Measurements from ENCODE around the gene SLC6A19.
"Not testable (repeated sequence)": the region's sequence is repeated elsewhere in the genome, so short reads cannot be mapped to it uniquely, and the experiment has no call there.

SLC6A19 gene

GRCh38 chr5:1201327-1202025, at the start of gene SLC6A19:
Gene SLC6A19 (plus strand): TSS chr5:1201595. CDS start chr5:1201651, 56 bp downstream.
- DNase-seq: peak; percentile 78

DNA sequence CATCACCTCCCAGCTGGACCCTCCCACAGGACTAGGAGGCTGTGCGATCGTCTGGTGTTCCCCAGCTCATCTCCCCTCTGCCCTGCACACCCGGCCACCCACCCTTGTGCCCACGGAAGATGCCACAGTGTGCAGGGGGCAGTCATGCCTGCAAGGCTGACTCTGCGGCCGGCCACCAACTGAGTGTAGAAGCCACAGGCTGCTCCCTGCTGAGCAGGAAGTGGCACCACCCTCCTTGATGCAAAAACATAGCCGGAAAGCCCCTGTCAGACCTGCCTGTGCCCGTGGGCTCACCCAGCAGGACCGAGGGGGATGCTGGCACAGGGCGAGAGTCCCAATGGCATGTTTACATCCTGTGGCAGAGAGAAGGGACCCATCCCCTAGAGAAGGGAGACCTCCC, 49.2 kb upstream of the SLC6A19 start:
- DNase-seq: peak; percentile 71

DNA sequence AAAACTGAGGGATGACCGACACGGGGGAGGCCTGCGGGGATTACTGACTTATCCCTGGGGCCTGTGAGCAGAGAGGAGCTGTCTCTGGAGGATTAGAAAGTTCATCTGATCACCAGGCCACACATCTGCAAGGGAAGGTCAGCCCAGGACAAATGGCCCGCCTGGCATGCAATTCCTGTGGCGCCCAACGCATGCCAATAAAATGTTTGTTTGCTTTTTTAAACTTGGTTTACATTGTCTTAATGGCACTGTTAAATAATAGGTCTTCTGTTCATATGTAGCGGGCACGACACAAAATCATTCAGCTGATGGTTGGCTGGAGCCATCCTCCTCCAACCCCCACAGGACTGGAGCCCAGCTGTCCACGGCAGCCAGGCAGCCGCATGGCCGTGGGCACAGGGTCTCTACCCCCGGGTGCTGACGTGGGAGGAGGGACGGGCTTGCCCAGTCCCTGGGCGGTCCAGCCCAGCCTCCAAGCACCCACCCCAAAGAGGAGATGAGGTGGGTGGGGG, 48.6 kb upstream of the SLC6A19 start:
- peak; percentile 82 for DNase-seq

DNA sequence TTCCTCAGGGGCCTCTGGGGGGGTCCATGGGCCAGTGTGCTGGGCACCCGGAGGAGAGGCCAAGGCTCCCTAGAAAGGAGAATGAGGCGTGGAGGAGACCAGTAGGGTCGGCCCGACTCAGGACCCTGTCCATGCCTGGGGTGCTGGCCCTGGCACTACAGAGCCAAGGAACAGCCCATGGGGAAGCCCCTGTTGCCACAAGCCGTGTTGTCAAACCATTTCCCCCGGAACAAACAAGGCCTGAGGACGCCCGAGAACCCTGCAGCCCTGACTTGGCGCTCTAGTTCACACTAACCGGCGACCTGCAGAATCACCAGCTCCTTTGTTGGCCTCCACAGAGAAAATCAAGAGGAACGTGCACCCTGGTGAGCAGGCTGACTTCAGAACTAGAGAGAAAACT, 48.0 kb upstream of the SLC6A19 start:
- no peak for DNase-seq

DNA sequence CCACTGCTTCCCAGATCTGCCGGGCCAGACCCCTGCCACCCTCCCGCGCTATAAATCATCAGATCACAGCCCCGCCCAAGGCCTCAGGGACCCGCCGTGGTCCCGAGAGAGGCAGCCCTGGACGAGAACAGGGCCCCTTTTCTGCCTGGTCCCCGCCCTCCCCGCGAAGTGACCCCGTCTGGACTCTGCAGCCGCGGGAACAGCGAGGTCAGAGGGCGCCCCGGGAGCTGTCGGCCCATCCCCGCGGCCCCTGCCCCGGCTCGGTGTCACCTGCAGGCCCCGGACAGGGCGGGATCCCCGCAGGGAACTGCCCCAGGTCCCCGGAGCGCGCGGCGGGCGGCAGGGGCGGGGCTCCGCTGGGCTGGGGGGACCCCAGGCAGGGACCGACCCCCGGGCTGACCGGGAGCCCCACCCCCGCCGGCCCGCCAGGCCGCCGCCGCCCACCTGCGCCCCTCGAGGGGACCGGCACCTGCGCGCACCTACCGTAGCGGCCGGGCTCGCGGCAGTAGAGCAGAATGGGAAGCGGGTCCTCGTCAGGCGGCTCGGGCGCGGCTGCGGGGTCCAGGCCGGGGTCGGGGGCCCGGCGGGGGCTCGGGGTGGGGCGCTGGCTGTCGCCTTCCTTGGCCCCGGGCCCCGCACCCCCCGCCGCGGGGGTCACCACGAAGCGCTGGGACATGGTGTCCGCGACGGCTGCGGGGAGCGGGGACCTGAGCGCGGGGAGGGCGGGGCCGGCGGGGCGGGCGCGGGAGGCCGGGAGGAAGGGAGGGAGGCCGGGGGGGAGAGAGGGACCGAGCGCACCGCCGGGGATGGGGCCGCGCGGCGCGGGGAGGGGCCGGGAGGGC, 46.0 kb upstream of the SLC6A19 start:
- no peak for DNase-seq

GRCh38 chr5:1156033-1156753, 45.2 kb upstream of the SLC6A19 start:
- no peak for DNase-seq

DNA sequence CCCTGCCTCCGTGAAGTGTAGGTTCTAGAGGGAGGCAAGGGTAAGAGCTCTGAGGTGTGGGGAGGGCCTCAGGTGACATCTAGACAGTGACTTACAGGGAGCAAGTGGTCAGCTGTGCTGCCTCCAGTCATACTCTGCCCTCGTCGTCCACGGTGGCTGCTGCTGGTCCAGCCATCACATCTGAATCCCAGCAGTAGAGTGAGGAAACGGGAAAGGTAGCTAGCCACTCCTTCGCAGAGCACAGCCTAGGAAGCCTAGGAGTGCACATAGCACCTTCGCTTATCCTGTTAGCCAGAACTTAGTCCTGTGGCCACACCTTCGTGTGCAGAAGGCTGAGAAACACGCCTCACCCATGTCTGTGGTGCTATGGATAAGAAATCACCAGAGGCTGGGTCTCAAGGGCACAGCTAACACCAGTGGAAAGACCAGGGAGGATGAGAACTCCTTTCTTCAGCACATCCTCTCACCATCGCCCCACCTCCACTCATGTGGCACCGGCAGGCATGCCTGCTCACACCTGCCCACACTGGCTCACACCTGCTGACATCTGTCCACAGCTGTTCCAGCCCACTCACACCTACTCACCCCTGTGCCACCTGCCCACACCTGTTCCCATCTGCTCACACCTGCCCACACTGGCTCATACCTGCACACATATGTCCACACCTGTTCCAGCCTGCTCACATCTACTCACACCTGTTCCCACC, 44.5 kb upstream of the SLC6A19 start:
- no peak for DNase-seq

DNA sequence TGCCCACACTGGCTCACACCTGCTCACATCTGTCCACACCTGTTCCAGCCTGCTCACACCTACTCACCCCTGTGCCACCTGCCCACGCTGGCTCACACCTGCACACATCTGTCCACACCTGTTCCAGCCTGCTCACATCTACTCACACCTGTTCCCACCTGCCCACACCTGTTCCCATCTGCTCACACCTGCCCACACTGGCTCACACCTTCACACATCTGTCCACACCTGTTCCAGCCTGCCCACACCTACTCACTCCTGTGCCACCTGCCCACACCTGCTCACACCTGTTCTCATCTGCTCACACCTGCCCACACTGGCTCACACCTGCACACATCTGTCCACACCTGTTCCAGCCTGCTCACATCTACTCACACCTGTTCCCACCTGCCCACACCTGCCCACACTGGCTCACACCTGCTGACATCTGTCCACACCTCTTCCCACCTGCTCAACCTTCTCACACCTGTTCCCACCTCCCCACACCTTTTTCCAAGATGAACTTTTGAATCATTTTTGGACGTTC, 43.9 kb upstream of the SLC6A19 start:
- DNase-seq: not testable (repeated sequence)

DNA sequence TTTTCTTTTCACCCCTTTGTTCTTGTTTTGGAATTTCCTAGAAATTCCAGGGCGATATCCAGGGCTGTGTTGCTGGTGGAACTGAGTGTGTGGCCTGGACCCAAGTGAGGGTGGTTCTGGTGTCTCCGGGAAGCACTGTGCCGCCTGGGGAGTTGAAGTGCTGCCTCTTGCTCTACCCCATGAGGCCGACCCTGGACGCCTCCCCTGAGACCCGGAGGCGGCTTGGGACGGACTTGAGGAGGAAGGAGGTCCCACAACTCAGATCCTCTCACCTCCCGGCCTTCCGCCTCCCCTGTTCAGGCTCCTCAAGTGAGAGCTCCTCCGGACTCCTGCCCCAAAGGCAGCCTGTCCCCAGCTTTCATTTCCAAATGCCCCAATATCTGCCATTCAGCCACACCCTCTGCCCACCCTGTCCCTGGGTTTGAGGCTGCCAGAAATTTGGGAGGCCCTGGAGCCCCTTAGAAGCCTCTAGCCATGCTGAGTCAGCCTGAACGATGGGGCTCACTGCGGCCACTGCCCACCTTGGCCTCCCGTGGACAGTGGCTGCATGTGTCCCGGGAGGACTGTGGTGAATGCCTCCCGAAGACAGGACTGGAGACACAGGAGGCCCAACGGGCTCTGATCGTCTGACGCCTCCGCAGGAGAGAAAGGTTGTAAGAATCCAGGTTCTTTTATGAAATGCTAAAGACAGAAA, 42.6 kb upstream of the SLC6A19 start:
- no peak for DNase-seq

DNA sequence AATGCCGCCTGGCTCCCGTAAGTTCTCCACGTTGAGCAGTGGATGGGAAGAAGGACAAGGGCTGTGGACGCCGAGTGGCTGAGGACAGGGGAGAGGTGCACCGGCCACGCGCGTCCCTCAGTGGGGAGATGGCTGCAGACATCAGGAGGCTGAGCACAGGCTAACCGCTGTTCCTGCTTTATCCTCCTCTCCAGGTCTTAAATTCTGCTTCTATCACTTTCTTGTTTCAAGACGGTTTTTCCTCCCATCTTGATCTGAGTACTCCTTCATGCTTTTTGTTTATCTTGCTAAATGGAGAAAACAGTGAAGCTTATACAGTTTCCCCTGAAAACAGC, 42.1 kb upstream of the SLC6A19 start:
- no peak for DNase-seq

GRCh38 chr5:1159774-1160406, 41.5 kb upstream of the SLC6A19 start:
- no peak for DNase-seq

GRCh38 chr5:1161108-1161832, 40.1 kb upstream of the SLC6A19 start:
- no peak for DNase-seq

- no peak for DNase-seq
Observed at GRCh38 chr5:1161833-1162229, 39.6 kb upstream of the SLC6A19 start.

DNA sequence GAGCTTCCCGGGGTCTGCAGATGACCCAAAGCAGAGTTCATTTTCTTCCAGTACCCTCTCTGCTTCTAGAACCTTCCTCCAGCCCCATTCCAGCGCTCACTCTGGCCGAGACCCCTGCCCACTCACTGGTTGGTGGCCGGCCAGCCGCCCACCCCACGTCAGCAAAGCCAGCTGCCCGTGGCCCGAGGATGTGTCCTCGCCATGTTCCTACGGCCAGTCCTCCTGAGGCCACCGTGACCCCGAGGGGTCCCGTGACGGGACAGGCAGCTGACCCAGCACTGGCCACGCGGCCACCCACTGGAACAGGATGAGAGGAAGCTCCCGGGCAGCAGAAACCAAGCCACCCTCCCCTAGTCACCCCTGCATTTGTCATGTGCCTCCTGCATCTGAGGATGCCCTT, 39.1 kb upstream of the SLC6A19 start:
- no peak for DNase-seq

DNA sequence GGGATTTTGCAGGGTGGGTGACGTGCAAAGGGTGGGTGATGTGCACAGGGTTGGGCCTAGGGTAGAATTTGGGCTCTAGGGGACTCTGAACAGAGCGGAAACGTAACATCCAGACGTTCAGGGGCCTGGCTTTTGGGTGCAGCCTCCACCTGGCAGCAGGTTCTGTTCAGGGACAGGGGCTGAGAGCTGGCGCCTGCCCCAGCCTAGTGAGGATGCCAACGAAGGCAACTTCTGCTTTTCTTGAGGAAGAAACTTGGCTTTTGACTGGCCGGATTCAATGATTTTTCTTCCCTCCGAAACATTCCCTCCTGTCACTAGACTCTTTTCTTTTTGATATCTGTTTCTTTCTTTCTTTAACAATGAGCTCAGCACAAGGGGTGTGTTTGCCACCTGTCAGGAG, 38.6 kb upstream of the SLC6A19 start:
- no peak for DNase-seq

DNA sequence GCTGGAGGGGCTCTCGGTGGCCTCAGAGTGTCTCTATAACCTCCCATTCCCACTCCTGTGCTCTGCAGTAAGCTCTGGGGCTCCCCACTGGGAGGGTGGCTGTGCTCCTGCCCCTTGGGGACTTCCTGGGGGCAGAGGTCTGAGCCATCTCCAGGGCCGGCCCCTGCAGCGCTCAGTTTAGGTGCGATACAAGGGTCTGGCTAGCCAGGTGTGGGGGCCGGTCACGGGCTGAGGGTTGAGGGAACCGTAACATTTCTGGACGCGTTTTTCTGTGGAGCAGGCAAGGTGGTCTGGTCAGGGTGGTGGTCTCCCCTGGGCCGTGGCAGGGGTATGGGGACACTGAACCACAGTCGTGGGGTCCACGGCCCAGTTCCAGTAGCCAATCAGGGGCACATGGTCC, 38.0 kb upstream of the SLC6A19 start:
- DNase-seq: no peak

DNA sequence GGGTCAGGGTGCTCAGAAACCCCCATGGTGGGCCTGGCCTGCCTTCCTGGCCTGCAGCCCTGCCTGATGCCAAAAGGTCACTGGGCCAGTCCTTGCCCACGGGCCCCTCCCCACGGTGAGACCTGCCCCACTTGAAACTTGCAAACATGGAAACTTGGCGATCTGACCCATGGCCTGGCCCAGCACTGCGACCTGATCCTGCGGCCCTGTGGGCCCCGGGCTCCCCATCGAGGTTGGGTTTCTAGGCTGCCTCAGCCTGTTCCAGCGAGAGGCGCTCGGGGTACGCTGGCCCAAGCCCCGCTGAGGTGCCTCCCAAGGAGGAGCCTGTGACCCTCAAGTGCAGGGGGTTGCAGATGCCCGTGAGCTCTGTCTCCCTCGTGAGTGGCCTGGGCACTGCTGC, 37.5 kb upstream of the SLC6A19 start:
- DNase-seq: no peak

- no peak for DNase-seq
Observed at GRCh38 chr5:1164696-1165630, 36.4 kb upstream of the SLC6A19 start.

- no peak for DNase-seq
Observed at GRCh38 chr5:1165864-1166263, 35.5 kb upstream of the SLC6A19 start.

DNA sequence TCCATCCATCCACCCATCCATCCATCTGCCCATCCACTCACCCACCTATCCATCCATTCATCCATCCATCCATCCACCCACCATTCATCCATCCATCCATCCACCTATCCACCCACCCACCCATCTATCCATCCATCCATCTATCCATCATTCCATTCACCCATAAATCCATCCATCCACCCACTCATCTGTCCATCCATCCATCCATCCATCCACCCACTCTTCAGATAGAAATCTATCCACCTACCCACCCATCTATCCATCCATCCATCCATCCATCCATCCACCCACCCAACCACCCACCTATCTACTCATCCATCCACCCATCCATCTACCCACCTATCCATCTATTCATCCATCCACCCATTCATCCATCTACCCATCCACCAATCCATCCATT, 35.0 kb upstream of the SLC6A19 start:
- no peak for DNase-seq
